HG03108 (cell line): ENCODE measurements around the gene TSC22D4.
A peak's percentile ranks its signal among the peaks of the same experiment; 100 is the strongest.

Experiments
- ATAC-seq: cut with Tn5 transposase; IDR thresholded peaks from one replicate; pipeline ENCODE4 v1.9.1; 2021; ENCODE audit warnings: moderate library complexity; ENCODE audit not compliant: unreplicated experiment

TSC22D4 gene

DNA sequence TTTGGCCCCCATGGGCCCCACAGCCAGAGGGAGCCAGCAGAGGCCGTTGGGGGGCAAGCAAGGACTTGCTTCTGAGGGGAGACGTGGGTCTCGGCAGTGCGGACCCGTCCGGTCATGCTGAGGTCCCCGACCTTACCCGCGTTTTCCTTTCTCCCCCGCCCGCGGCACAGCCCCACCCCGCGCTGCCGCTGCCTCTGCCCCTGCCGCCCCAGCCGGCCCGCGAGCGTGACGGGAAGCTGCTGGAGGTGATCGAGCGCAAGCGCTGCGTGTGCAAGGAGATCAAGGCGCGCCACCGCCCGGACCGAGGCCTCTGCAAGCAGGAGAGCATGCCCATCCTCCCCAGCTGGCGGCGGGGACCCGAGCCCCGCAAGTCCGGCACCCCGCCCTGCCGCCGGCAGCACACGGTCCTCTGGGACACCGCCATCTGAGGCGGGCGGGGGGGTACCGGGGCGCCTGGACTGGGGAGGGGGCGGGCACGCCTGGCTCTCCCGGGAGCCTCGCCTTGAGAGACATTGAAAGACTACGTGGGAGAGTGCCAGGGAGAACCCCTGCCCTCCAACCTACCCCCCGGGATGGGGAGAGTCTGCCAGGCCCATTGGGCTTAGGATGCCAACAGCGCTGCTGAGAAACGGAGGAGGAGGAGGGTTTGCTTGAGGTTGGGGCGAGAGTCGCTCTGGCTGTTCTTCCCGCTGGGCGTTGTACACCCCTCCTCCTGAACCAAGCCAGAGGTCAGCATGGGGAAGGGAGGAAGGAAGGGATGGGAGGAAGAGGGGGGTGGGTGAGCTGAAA is 14.7 kb upstream of the TSC22D4 start:
- ATAC-seq: no peak

DNA sequence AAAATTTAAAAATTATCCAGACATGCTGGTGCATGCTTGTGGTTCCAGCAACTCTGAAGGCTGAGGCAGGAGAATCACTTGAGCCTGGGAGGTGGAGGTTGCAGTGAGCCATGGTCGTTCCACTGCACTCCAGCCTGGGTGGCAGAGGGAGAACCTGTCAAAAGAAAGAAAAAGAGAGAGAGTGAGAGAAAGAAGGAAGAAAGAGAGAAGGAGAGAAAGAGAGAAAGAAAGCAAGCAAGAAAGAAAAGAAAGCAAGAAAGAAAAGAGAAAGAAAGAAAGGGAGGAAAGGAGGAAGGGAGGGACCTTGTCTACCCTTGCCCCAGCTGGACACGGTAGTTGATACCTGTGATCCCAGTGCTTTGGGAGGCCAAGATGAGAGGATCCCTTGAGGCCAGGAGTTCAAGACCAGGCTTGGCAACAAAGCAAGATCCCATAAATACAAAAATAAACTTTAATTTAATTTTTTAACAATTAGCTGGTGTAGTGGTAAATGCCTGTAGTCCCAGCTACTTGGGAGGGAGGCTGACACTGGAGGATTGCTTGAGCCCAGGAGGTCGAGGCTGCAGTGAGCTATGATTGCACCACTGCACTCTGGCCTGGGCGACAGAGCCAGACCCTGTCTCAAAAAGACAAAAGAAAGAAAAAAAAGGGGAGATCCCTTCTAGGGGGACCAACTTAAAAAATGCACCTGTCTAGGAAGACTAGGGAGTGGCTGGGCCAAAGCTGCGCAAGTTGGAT is 13.9 kb upstream of the TSC22D4 start:
- ATAC-seq: no peak

DNA sequence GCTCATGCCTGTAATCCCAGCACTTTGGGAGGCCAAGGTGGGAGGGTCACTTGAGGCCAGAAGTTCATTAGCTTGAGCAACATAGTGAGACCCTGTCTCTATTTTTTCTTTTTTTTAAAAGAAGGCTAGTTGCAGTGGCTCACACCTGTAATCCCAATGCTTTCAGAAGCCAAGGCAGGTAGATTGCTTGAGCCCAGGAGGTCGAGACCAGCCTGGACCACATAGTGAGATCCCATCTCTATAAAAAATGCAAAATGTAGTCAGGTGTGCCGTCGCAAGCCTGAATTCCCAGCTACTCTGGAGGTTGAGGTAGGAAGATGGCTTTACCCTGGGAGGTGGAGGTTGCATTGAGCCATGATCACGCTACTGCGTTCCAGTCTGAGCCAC is 12.2 kb upstream of the TSC22D4 start:
- no peak for ATAC-seq

GRCh38 chr7:100490483-100491191 is 11.6 kb upstream of the TSC22D4 start:
- ATAC-seq: no peak

- ATAC-seq: no peak
Observed at GRCh38 chr7:100489824-100490223, 10.8 kb upstream of the TSC22D4 start.

GRCh38 chr7:100489121-100489520 is 10.1 kb upstream of the TSC22D4 start:
- ATAC-seq: no peak

GRCh38 chr7:100488333-100489095 is 9.5 kb upstream of the TSC22D4 start:
- no peak for ATAC-seq

GRCh38 chr7:100486753-100487446 is 7.9 kb upstream of the TSC22D4 start:
- no peak for ATAC-seq

- ATAC-seq: no peak
Observed at GRCh38 chr7:100486111-100486636, 7.2 kb upstream of the TSC22D4 start.

- no peak for ATAC-seq
Observed at GRCh38 chr7:100485471-100485876, 6.5 kb upstream of the TSC22D4 start.

DNA sequence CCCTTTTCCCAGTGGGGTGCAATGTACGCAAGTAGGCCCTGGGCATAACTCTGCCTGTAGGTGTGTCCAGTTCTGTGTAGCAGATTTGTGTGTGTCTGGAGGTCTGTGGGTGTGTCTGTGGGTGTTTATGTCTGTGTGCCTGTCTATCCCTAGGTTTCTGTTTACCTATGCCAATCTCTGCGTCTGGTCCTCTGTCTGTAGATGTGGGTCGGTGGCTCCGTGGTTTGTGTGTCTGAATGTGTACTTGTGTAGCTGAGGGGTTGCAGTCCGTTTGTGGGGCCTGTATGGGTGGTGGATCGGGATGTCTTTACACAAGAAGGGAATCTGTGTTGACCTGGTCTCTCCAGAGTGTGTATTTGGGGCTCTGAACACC is 5.6 kb upstream of the TSC22D4 start:
- ATAC-seq: no peak

DNA sequence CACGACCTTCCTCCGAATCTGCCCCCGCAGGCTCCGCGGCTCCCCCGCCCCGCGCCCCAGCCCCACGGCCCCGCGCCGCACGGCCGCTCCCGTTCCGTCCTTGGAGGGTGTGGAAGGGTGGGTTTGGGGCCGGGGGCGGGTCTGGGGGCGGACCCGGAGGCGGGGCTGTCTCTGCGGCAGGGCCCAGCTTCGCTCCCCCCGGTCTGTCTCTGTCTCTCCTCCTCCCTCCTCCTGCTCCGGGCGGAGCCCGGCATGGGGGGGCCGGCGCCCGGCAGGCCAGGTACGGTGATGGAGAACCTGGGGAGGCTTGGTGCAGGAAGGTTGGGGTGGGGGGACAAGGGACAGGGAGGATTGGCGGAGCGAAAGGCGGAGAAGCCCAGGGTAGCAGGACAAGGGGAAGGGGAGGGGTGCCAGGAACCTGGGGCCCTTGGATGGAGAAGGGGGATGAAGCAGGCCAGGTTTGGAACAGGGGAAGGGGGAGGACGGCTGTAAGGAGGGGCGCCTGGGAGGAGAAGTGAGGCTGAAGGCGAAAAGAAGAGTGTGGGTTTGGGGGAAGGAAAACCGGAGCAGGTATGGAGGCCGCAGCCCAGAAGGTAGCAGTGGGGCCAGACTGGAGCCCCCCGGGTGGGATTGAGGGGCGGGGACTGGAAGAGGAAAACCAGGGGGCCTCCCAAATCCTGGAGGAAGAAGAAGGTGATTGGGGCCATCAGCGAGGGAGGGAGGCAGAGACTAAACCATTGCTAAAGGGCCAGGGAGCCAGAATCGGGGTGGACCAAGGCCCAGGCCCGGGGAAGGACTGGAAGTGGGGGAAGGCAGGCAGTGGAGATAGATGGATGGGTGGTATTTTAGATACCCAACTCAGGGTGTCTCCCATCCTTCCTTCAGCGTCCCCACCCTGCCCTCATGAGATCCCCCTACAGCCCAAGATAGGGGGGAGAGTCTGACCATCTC is 5.0 kb upstream of the TSC22D4 start, which contains the start of gene NYAP1:
Gene NYAP1 (plus strand): TSS at position 206 of the 951 bp plus-strand sequence. CDS start 1,385 bp downstream, outside the sequence.
- ATAC-seq: no peak

- ATAC-seq: peak; percentile 41
Observed at GRCh38 chr7:100483090-100483721, 4.2 kb upstream of the TSC22D4 start.

DNA sequence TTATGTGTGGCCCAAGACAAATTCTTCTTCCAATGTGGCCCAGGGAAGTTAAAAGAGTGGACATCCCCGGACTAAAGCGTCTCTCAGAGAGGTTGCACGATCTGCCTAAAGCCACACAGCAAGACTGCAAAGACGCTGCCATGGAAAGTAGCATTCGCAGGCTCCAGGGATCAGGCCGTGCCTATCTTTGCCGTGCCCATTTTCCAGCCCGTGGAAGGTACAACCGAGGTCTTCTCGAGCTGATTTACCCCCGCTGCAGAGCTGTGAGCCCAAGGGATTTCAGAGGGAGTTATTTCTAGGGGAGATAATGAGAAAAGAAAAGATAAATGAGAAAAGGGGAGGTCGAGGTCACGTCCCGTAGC is 3.7 kb upstream of the TSC22D4 start:
- ATAC-seq: no peak

- ATAC-seq: no peak
Observed at GRCh38 chr7:100481466-100481865, 2.5 kb upstream of the TSC22D4 start.

- no peak for ATAC-seq
Observed at GRCh38 chr7:100477871-100478267, 1.1 kb downstream of the TSC22D4 start.

- ATAC-seq: no peak
Observed at GRCh38 chr7:100476903-100477870, 1.8 kb downstream of the TSC22D4 start.
